HG03064 (cell line): ENCODE results near the gene PRRT4.

Source experiments
- ATAC-seq: cut with Tn5 transposase; IDR thresholded peaks from one replicate; pipeline ENCODE4 v1.9.1; 2021; ENCODE audit warnings: low read depth; ENCODE audit not compliant: unreplicated experiment

PRRT4 gene

DNA sequence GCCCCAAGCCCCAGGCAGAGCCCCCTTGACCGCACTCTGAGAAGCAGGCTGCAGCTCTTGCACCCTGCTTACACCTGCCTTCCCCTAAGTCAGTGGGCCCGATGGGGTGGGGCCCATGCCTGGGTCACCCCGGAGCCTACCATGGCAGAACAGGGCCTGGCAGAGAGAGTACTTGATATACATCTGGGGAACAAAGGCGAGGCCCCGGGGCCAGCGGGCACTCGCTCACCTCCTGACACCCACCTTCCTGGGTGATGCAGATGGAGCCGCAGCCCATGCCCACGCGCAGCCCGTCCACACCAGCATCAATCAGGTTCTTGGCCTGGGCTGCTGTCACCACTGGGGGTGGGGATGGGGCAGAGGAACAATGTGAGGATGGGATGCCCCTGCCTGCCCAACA, 34.9 kb upstream of the PRRT4 start:
- no peak for ATAC-seq

DNA sequence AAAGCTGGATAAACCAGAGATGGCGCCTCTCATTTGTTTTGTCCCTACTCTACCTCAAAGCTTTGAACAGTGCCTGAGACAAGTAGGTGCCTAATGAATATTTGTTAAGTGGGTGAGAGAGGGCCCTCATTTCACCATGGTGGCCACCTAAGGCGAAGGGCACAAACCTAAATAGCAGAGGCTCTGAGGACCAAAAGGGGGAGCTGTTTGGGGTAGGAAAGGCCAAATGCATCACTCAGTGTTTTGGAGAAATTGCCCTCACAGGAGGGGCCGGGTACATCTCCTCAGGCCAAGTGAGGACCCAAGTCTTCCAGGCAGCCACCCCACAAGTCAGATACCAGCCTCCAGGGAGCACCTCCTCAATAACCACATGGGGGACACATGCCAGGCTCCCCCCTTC, 34.3 kb upstream of the PRRT4 start:
- ATAC-seq = no peak

DNA sequence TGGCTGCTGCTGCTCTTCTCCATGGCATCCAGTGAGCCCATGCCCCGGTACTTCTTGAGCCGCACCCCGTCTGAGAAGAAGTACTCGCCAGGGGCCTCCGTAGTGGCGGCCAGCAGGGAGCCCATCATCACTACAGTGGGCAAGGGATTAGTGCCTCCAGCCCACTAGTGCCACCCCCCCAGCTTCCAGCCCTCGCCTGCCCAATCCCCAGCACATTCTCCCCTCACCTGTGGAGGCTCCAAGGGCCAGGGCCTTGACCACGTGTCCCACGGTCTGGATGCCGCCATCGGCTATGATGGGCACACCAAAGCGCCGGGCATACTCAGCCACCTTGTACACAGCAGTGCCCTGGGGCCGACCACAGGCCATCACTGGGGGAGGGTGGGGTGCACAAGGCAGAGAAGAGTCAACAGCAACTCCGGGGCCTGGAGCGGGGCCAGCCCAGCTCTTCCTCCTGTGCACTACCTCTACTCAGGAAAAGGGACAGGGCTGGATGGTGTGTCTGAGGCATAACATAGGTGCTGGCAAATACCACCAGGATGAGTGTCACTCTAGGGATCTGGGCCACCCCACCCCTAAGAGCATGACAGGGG, 33.5 kb upstream of the PRRT4 start:
- ATAC-seq = no peak

DNA sequence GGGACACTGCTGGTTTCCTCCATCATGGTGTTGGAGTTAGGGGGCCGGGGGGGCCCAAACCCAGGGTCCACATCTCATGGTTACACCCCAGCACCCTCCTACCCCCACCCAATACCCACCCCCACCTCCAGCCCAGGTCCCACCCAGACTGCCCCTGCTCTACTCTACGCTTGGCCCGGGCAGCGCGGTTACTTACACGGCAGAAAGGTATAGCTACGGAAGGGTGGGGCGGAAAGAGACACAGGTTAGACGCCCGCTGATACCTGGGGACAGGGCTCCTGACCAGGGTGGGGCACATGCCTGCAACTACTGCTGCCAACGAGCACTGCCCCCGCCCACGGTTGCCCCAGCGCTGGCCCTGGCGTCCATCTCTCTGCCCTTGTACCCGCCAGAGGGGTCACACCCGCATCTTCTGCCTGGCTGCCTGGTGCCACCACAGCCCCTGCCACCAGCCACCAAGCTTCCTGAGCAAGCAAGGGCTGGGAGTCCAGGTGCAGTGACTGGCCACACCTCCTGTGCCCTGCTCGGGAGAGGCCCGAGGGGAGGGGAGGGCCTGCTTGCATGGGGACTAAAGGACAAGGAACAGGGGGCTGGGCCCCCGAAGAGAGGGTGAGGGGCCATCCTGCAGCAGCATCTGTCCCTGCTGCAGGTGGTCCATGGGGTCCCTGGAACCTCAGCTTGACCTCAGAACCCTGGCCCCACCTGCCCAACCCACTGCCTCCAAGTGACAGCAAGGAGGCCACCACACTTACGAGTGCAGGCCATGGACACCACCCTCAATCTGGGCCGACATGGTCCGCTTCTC, 32.2 kb upstream of the PRRT4 start:
- no peak for ATAC-seq

DNA sequence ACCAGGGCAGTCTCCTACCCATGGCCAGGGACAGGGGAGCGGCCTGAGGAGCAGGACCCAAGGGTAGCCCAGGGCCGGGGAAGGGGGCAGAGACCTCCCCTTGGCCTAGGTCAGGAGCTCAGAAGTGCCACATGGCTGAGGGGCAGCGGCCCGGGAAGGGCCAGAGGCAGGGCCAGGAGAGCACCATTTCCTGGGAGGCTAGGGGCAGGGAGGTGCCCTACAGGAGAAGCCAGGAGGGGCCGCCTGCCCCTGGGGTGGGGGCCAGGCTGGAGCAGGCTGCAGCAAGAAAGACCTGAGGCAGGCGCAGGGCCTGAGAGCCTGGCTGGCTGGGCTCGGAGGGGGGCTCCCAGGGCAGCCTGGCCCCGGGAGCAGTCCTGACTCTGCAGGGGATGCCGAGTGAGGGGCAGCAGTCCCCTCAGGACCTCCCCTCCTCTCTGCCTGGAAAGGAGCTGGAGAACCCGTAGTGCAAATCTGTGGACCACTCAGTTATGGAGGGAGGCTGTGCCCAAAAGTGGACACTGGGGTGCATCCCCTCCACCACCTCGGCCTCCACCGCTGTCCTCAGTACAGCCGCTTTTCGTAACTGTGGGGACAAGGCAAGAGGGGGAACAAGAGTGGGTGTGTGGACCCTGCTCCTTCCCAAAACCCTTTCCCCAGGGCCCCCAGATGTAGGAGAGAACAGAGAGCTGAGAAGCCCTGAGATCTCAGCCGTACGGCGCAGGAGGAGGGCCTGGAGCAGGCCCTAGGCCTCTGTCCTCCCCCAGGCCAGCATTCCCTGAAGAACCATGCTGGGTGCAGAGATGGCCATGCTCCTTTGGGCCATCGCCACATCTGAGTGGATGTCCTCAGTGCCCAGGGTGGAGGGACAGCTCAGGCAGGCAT, 31.2 kb upstream of the PRRT4 start:
- no peak for ATAC-seq

DNA sequence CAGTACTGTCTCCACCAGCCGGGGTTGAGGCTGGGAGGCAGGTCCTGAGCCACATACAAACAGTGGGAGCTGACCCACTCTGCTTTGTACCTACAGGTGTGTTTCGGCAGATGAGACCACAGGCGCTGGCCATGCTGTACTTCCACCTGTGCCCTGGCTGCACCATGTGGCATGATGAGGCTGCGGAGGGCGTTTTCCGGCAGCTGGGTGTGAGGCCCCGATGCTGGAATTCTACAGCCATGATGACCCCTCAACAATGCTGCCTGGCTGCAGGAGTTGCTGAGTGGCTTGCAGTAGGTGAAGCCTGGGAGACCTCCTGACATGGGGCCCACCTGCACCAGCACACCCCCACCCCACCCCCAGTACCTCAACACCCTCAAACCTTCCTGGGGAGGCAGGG, 30.3 kb upstream of the PRRT4 start:
- no peak for ATAC-seq

DNA sequence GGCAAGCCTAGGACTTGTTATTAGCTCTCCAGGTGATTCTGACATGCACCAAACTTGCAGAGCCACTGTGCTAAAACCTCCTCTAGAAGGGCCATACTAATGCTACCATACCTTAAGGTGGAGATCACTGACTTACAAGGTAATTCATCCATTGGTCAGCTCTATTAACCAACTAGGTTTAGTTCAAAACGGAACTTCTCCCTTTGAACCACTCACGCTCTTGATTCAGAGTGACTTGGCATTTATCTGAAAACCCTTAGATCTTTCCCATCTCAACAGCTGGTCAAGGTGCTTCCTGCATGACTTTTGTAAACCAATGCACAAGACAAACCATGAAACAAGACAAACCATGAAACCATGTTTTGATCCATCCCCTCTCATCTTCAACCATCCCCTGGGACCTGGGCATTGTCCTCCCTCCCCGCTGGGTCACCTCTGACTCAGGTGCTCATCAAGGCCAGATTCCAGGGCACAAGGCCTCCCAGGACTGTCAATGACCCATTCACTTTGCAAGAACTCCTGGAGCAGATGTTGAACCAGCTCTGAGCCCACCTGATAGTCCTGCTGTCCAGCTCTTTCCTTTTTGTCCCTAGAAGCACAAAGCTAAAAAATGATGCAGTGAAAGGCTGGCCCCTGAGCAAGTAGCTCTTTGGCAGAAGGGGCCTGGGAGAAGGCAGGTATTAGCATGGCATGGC, 29.5 kb upstream of the PRRT4 start:
- no peak for ATAC-seq

DNA sequence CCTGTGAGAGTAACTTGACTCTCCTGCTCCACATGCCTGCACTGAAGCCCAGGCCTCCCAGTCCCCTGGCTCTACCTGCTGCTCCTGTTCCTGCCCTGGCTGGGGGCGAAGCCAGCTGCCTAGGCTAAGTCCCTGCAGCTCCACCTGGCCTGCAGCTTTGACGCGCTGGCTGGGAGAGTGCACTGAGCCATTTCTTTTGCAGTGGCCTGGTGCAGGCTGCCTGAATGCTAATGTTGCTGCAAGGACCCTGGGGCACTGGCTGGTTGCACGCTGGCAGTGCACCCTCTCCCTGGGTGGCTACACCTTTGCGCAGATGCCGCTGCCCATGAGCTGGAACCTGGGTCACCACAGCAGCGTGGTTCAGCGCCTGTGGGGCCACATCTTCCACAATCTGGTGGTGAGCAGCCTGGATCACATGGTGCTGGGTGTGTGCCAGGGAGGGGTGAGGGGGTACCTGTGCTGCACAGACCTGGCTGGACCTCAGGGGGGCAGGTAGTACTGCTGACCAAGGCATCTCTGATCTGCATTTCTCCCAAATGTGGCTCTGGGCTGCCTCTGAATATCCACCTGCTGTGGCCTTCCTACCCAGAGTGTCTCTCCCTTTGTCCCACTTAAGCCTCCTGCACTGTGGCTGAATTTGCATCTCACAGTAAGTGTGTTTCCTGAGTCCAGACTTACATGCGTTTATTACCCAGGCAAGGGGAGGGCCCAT, 28.3 kb upstream of the PRRT4 start:
- ATAC-seq = no peak

DNA sequence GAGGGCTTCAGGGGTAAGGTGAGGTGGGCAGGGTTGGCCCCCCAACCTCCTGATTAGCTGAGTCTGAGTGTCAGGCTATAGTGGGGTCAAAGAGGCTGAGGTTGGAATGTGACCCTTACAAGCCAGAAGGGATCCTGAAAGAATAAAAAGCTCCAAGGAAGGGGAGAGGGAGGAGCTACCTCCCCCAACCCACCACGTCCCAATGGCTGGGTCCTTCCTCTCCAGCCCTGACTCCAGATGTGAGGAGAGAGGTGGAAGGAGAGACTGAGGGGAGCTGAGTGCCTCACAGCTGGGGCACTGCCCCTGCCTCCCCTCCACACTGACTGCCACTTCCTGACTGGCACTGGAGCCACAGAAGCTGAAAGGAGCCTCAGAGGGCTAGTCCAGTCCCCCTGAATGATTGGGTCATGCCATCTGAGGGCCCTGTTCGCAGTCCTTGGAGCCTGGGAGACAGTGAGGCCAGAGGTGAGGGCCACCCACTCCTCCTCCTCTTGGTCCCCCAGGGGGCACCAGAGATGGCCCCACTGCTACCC, 27.7 kb upstream of the PRRT4 start:
- no peak for ATAC-seq

DNA sequence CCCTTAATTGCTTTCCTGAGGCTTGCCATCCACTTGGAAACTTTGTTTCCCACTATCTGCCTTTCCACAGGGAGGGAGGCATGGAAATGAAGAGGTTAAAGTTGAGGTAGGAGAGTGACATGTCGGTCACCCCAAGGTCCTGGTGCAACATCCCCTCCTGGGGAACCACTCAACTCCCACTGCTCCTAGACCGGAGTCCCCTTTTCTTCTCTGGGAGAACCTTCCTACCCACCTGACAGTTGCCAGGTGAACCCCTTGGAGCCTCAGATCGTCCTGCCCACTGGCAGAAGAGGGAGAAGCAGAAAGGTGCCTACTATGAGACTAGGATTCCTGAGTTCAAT, 26.6 kb upstream of the PRRT4 start:
- no peak for ATAC-seq

DNA sequence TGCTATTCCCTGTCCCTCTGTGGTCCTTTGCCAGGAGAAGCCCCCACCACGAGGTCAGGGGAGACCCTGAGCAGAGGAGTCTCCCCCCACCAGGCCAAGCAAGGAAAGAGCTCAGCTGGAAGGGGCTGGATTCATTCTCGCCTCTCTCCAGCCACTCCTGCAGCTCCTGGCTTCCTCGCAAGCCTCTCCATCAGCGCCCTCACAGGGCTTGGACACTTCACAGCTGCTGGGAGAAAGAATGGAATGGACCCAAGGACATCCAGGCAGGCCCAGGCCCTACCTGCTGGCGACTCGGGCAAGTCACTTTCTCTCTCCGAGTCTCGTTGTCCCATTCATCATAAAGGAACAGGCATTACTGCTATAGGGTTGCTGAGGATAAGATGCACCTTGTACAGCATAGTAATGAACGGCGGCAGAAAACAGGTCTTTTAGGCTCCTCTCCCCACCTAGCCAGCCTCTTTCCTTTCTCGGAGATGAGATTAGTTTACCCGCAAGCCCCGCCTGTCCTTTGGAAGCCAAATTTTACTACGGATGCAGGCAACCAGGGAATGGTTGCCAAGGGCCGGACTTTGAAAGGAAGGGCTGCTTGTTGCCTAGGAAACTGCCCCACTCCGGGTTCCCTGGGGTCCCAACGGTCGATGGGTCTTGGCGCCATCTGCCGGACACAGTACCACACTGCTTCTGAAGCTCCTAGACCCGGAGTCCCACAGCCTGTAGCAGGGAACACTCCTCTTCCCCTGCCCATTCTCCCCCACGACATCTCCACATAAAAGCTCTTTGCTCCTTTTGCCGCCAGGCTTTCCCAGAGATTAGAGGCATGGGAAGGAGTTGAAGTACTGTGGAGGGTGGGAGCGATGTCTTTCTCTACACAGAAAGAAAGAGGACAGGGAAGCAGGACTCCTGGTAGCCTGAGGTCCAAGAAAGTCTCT, 26.0 kb upstream of the PRRT4 start:
- no peak for ATAC-seq

DNA sequence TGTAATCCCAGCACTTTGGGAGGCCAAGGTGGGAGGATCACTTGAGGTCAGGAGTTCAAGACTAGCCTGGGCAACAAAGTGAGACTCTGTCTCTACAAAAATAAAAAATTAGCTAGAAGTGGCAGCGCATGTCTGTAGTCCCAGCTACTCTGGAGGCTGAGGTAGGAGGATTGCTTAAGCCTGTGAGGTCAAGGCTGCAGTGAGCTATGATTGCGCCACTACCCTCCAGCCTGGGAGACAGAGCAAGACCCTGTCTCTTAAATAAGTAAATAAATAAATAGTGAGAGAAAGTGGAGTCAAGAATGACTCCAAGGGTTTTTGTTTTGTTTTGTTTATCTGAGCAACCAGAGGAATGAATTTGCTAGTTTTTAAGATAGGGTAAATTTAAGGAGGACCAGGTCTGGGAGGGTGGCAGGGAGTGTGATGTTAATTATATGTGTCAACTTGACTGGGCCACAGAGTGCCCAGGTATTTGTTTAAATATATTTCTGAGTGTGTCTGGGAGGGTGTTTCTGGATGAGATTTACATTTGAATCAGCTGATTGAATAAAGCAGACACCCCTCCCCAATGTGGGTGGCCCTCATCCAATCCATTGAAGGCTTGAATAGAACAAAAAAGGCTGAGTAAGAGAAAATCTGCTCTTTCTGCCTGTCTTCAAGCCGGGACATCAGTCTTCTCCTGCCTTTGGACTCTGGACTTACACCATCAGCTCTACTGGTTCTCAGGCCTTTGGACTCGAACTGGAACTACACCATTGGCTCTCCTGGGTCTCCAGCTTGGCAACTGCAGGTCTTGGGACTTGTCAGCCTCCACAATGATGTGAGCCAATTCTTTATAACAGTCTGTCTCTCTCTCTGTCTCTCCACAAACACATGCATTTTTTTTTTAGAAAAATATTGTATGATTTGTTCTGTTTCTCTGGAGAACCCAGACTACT, 24.8 kb upstream of the PRRT4 start:
- no peak for ATAC-seq

DNA sequence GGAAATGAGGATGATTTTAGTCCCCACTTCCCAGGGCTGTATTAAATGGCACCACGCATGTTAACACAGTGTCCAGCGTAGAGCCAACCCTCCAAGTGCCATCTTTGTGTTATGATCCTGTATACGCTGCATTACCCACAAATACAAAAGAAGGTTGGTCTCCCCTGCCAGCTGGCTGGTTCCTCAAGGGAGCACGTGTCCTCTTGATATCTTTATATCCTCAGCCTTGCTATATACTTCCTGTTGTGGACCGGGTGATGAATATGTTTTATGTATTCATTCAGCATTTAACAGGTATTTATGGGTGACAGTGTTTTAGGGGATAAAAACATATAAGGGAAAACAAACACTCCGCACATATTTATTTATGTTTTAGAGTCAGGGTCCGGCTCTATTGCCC, 23.2 kb upstream of the PRRT4 start:
- ATAC-seq = no peak

DNA sequence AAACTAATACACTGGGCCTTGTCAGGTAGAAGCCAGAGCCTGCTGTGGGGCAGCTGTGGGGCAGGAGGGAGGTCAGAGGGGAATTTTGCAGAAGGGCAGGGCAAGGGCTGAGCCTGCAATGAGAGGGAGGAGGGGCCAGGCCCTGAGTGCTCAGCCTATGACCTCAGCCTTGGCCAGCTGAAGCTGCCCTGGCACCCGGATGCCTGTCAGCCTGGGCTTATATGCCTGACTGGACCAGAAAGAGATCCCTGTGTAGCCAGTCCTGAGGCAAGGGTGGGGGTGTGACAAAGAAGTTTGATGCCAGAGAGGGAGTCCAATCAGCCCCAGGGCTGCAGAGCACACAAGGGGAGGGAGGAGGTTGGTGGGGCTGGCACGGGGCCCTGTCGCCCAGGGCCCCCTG, 22.3 kb upstream of the PRRT4 start:
- no peak for ATAC-seq

DNA sequence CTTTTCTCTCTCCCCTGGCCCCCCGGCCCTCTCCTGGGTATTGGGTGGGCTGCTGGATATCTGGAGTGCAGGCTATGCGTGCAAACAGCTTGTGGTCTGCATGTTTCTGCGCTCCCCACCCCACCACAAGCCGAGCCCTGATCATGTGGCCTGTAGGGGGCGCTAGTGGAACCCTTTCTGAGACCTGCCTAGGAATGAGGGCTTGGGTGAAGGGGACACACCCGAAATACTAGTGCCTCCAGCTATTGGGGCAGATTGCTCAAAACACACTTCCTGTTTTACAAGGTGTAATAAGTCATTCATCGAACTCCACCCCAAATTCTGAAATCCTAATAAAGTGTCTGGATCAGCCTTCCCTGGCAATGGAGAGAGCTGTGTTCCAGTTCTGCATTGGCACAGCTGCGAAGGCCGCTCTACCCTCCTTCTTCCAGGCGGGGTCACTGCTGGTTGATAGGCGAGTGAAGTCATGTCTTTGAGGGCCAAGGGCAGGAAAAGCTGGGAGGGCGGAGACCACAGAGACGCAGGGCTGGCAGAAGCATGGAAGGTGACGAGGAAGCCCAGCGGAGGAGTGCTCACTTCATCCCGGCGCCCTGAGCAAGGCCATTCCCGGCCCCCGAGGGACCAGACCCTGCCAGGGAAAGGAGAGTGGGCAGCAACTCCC, 19.8 kb upstream of the PRRT4 start:
- no peak for ATAC-seq

DNA sequence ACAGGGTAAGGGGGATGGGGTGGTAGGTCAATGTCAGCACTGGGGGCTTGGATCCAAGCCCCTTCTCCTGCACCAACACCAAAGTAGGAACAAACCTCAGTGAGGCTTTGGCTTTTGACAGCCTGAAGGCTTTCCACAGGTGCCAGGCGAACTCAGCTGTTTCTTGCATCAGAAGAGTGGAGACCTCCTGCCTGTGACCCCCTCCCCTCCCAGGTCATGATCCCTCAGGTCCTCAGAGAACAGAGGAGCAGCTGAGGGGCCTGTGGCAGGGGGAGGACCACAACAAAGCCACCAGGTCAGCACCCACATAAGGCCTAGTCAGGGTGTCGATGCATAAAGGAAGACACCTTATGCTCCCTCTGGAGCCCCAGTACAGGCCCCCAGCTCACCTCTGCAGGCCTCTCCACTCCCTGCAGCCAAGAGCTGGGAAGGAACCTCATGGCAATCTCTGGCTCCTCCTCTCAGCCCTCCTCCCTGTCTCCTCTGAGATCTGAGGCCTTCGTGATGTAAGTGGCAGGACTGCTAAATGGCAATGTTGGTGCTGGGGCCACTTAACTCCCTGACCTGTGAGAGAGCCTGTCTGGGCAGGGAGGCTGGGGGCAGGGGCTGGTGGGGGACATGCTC, 19.1 kb upstream of the PRRT4 start:
- ATAC-seq = no peak

DNA sequence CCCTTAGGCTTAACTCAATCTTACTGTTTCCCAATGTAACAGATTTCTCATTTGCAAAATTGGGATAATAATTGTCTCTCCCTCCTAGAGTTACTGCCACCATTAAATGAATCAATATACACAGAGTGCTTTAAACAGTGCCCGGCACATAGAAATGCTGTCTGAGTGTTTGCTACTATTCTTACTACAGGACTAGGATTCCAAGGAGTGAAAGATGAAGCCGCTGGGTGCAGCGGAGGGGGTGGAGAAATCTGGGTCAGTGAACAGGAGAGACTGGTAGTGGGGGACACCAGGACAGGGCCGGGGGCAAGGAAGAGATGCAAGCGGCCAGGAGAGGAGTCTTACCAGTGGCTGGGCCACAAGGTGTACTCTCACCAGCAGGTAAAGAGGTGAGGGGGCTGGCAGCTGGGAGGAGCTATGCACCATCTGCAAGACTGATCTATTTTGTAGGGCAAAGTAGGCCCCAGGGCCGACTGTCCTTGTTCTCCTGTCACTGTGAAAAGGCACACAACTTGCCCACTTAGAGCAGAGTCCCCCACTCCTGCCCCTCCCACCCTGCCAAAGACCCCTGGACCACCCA, 18.5 kb upstream of the PRRT4 start:
- no peak for ATAC-seq
